C1 segment of cervical spinal cord (tissue), 14 donors: ENCODE results near the gene ADAMTS2.

ENCODE experiments used
- DNase-seq, 14 donors: peaks; one replicate each; lab custom pipeline; 2025; lab: John Stamatoyannopoulos, UW

ADAMTS2 gene

GRCh38 chr5:179163236-179164155, 181.8 kb downstream of the ADAMTS2 start:
- DNase-seq, result no peak

- no peak for DNase-seq
These were observed 182.7 kb downstream of the ADAMTS2 start for GRCh38 chr5:179162351-179163235.

GRCh38 chr5:179161901-179162300, 183.4 kb downstream of the ADAMTS2 start:
- DNase-seq, result no peak

GRCh38 chr5:179160584-179160983, 184.7 kb downstream of the ADAMTS2 start:
- DNase-seq, result no peak

GRCh38 chr5:179158556-179158955, 186.7 kb downstream of the ADAMTS2 start:
- no peak for DNase-seq

- no peak for DNase-seq
These were observed 190.0 kb downstream of the ADAMTS2 start for GRCh38 chr5:179154991-179155955.

GRCh38 chr5:179154346-179154990, 190.8 kb downstream of the ADAMTS2 start:
- DNase-seq, result no peak

GRCh38 chr5:179153921-179154345, 191.3 kb downstream of the ADAMTS2 start:
- DNase-seq, result no peak

GRCh38 chr5:179153341-179153901, 191.8 kb downstream of the ADAMTS2 start:
- no peak for DNase-seq

GRCh38 chr5:179152941-179153340, 192.3 kb downstream of the ADAMTS2 start:
- no peak for DNase-seq

- DNase-seq, result no peak
These were observed 192.9 kb downstream of the ADAMTS2 start for GRCh38 chr5:179152144-179152895.

- DNase-seq, result no peak
These were observed 193.8 kb downstream of the ADAMTS2 start for GRCh38 chr5:179151286-179152118.

GRCh38 chr5:179150011-179150410, 195.2 kb downstream of the ADAMTS2 start:
- DNase-seq, result no peak

GRCh38 chr5:179149278-179149677, 196.0 kb downstream of the ADAMTS2 start:
- DNase-seq, result no peak

- DNase-seq, result no peak
These were observed 196.5 kb downstream of the ADAMTS2 start for GRCh38 chr5:179148703-179149170.

GRCh38 chr5:179147991-179148702, 197.1 kb downstream of the ADAMTS2 start:
- no peak for DNase-seq

- no peak for DNase-seq
These were observed 199.0 kb downstream of the ADAMTS2 start for GRCh38 chr5:179146277-179146676.

- no peak for DNase-seq
These were observed 201.8 kb downstream of the ADAMTS2 start for GRCh38 chr5:179143446-179143845.
